ENCODE data around the gene HTR3A.

HTR3A gene

GRCh38 chr11:113992459-113993110, 17.7 kb downstream of the HTR3A start:
- H3K27me3 ChIP-seq (ENCODE audit: insufficient read depth, low read length, poor library complexity, severe bottlenecking) = no peaks in the 10 kb centered on the region
- H3F3A ChIP-seq (ENCODE audit: low read depth) = no peaks in the 10 kb centered on the region
- H2AFZ ChIP-seq (ENCODE audit: low read length) = no peak overlapping the region
- no peaks in the 10 kb centered on the region for H3K79me2 ChIP-seq (ENCODE audit: insufficient read depth, low read length)
- TF ChIP-seq EZH2phosphoT487 (IDR thresholded peaks at IDR 0.05; ENCODE audit: borderline replicate concordance) = no peak
- TF ChIP-seq CTCF (conservative IDR thresholded peaks at IDR 0.05; ENCODE audit: low read length) = no peak
- no peak overlapping the region for H3K9ac ChIP-seq (ENCODE audit: low read depth, low read length, poor library complexity, severe bottlenecking)
- no peak overlapping the region for H3K4me3 ChIP-seq (ENCODE audit: low read length, poor library complexity, severe bottlenecking)
- no peaks in the 10 kb centered on the region for H3K9me2 ChIP-seq (replicated peaks; ENCODE audit: low read depth, low read length)
- H4K20me1 ChIP-seq (ENCODE audit: insufficient read depth, low read length, poor library complexity, severe bottlenecking) = no peaks in the 10 kb centered on the region
- H3K9me3 ChIP-seq (ENCODE audit: insufficient read depth, low read depth, low read length) = no peaks in the 10 kb centered on the region
- H3K4me1 ChIP-seq (ENCODE audit: insufficient read depth, low read length, poor library complexity, severe bottlenecking) = no peaks in the 10 kb centered on the region
- no peak overlapping the region for H3K4me2 ChIP-seq (ENCODE audit: low read depth, low read length, poor library complexity, severe bottlenecking)
- H3K36me3 ChIP-seq (ENCODE audit: insufficient read depth, low read length) = no peaks in the 10 kb centered on the region

GRCh38 chr11:113994077-113994954, 19.4 kb downstream of the HTR3A start:
- no peak overlapping the region for H3K4me2 ChIP-seq (ENCODE audit: low read depth, low read length, poor library complexity, severe bottlenecking)
- no peaks in the 10 kb centered on the region for H3K36me3 ChIP-seq (ENCODE audit: insufficient read depth, low read length)
- H3F3A ChIP-seq (ENCODE audit: low read depth) = no peaks in the 10 kb centered on the region
- no peak overlapping the region for H2AFZ ChIP-seq (ENCODE audit: low read length)
- H3K79me2 ChIP-seq (ENCODE audit: insufficient read depth, low read length) = no peaks in the 10 kb centered on the region
- TF ChIP-seq EZH2phosphoT487 (IDR thresholded peaks at IDR 0.05; ENCODE audit: borderline replicate concordance) = no peak
- peak; percentile 92 for TF ChIP-seq CTCF (conservative IDR thresholded peaks at IDR 0.05; ENCODE audit: low read length)
- H3K9me2 ChIP-seq (replicated peaks; ENCODE audit: low read depth, low read length) = no peaks in the 10 kb centered on the region
- H4K20me1 ChIP-seq (ENCODE audit: insufficient read depth, low read length, poor library complexity, severe bottlenecking) = no peaks in the 10 kb centered on the region
- no peaks in the 10 kb centered on the region for H3K4me1 ChIP-seq (ENCODE audit: insufficient read depth, low read length, poor library complexity, severe bottlenecking)
- no peaks in the 10 kb centered on the region for H3K27me3 ChIP-seq (ENCODE audit: insufficient read depth, low read length, poor library complexity, severe bottlenecking)
- H3K4me3 ChIP-seq (ENCODE audit: low read length, poor library complexity, severe bottlenecking) = no peak overlapping the region
- no peaks in the 10 kb centered on the region for H3K9me3 ChIP-seq (ENCODE audit: insufficient read depth, low read depth, low read length)
- H3K9ac ChIP-seq (ENCODE audit: low read depth, low read length, poor library complexity, severe bottlenecking) = no peak overlapping the region

- Histone ChIP-seq H4K20me1 (ENCODE audit: insufficient read depth, low read length, poor library complexity, severe bottlenecking) (no peaks in the 10 kb centered on the region), H3K36me3 (ENCODE audit: insufficient read depth, low read length) (no peaks in the 10 kb centered on the region), H3K4me2 (ENCODE audit: low read depth, low read length, poor library complexity, severe bottlenecking) (no peak overlapping the region), H3K9ac (ENCODE audit: low read depth, low read length, poor library complexity, severe bottlenecking) (no peak overlapping the region), H3K27me3 (ENCODE audit: insufficient read depth, low read length, poor library complexity, severe bottlenecking) (no peaks in the 10 kb centered on the region), H3K79me2 (ENCODE audit: insufficient read depth, low read length) (no peaks in the 10 kb centered on the region), H2AFZ (ENCODE audit: low read length) (no peak overlapping the region), H3K4me3 (ENCODE audit: low read length, poor library complexity, severe bottlenecking) (no peak overlapping the region), H3K9me2 (replicated peaks; ENCODE audit: low read depth, low read length) (no peaks in the 10 kb centered on the region), H3F3A (ENCODE audit: low read depth) (no peaks in the 10 kb centered on the region), H3K4me1 (ENCODE audit: insufficient read depth, low read length, poor library complexity, severe bottlenecking) (no peaks in the 10 kb centered on the region), H3K9me3 (ENCODE audit: insufficient read depth, low read depth, low read length) (no peaks in the 10 kb centered on the region)
- no peak for TF ChIP-seq EZH2phosphoT487 (IDR thresholded peaks at IDR 0.05; ENCODE audit: borderline replicate concordance)
- no peak for TF ChIP-seq CTCF (conservative IDR thresholded peaks at IDR 0.05; ENCODE audit: low read length)
These were observed 22.6 kb downstream of the HTR3A start for GRCh38 chr11:113997473-113997872.

All from Loucy (cell line).